IPS DF 6.9 (cell line): ENCODE results near the gene SNED1.

ENCODE experiments used
- DNase-seq: peaks from one replicate; pipeline ENCODE4 v3.0.0-alpha.2; 2013; ENCODE audit warnings: low read depth, low spot score
- H3K27ac ChIP-seq: one replicate; pipeline ENCODE4 v1.5.1; 2013; ENCODE audit warnings: low read length, control low read depth
- H3K27me3 ChIP-seq: 2 replicates; pipeline ENCODE4 v1.6.1; 2013; ENCODE audit warnings: mild to moderate bottlenecking, low read length; ENCODE audit not compliant: control insufficient read depth, insufficient read depth
- H3K36me3 ChIP-seq: 2 replicates; pipeline ENCODE4 v1.6.1; 2013; ENCODE audit warnings: low read length; ENCODE audit not compliant: control insufficient read depth, insufficient read depth
- H3K4me1 ChIP-seq: 2 replicates; pipeline ENCODE4 v1.6.1; 2013; ENCODE audit warnings: low read length; ENCODE audit not compliant: control insufficient read depth, insufficient read depth
- H3K4me3 ChIP-seq: 2 replicates; pipeline ENCODE4 v1.5.1; 2013; ENCODE audit warnings: mild to moderate bottlenecking, low read length
- H3K9me3 ChIP-seq: 2 replicates; pipeline ENCODE4 v1.6.1; 2013; ENCODE audit warnings: low read length, inconsistent platforms; ENCODE audit not compliant: control insufficient read depth, insufficient read depth
- WGBS: extraction: QIAGEN DNeasy Blood & Tissue Kit; methylation state at CpG from one replicate; pipeline ENCODE4 v1.1.7; 2013; ENCODE audit warnings: mixed read lengths, missing lambda C conversion rate; ENCODE audit not compliant: insufficient read length, insufficient coverage; 5-methylcytosine and 5-hydroxymethylcytosine counted together

SNED1 gene

GRCh38 chr2:241136191-241136590 is 137.8 kb downstream of the SNED1 start:
- Histone ChIP-seq H3K9me3 (no peaks in the 10 kb centered on the region), H3K4me3 (no peak overlapping the region), H3K36me3 (peaks cover 25% of the 10 kb centered on the region), H3K4me1 (no peaks in the 10 kb centered on the region), H3K27ac (no peak overlapping the region), H3K27me3 (no peaks in the 10 kb centered on the region)
- WGBS, result no CpG with 5 or more reads among the region's 8 CpGs
- no peak for DNase-seq

- DNase-seq, result no peak
- H3K36me3 ChIP-seq, result peaks cover 25% of the 10 kb centered on the region
- no peaks in the 10 kb centered on the region for H3K4me1 ChIP-seq
- WGBS, result no CpG with 5 or more reads among the region's 25 CpGs
- no peaks in the 10 kb centered on the region for H3K27me3 ChIP-seq
- H3K9me3 ChIP-seq, result no peaks in the 10 kb centered on the region
- H3K27ac ChIP-seq, result no peak overlapping the region
- H3K4me3 ChIP-seq, result no peak overlapping the region
Measured at GRCh38 chr2:241136661-241137260, 138.3 kb downstream of the SNED1 start.

GRCh38 chr2:241137276-241138190 is 139.1 kb downstream of the SNED1 start:
- no peak for DNase-seq
- Histone ChIP-seq H3K27ac (no peak overlapping the region), H3K4me3 (no peak overlapping the region), H3K27me3 (no peaks in the 10 kb centered on the region), H3K4me1 (no peaks in the 10 kb centered on the region), H3K9me3 (no peaks in the 10 kb centered on the region), H3K36me3 (peaks cover 25% of the 10 kb centered on the region)
- no CpG with 5 or more reads among the region's 24 CpGs for WGBS

- no CpG with 5 or more reads among the region's 16 CpGs for WGBS
- no peaks in the 10 kb centered on the region for H3K9me3 ChIP-seq
- H3K36me3 ChIP-seq, result peaks cover 23% of the 10 kb centered on the region
Measured at GRCh38 chr2:241138471-241138870, 140.1 kb downstream of the SNED1 start.

GRCh38 chr2:241139531-241140444 is 141.4 kb downstream of the SNED1 start:
- no peak overlapping the region for H3K27ac ChIP-seq
- no peaks in the 10 kb centered on the region for H3K4me1 ChIP-seq
- peaks cover 23% of the 10 kb centered on the region for H3K36me3 ChIP-seq
- no peaks in the 10 kb centered on the region for H3K9me3 ChIP-seq
- no peak for DNase-seq
- H3K4me3 ChIP-seq, result no peak overlapping the region
- H3K27me3 ChIP-seq, result no peaks in the 10 kb centered on the region
- WGBS, result no CpG with 5 or more reads among the region's 24 CpGs

More at GRCh38 chr2:241138471-241138870, 140.1 kb downstream of the SNED1 start:
- no peak overlapping the region for H3K27ac ChIP-seq
- no peak overlapping the region for H3K4me3 ChIP-seq
- no peaks in the 10 kb centered on the region for H3K4me1 ChIP-seq
- DNase-seq, result no peak
- H3K27me3 ChIP-seq, result no peaks in the 10 kb centered on the region

- no peaks in the 10 kb centered on the region for H3K4me1 ChIP-seq
- H3K9me3 ChIP-seq, result no peaks in the 10 kb centered on the region
- no peak for DNase-seq
- no peak overlapping the region for H3K27ac ChIP-seq
- H3K36me3 ChIP-seq, result peaks cover 23% of the 10 kb centered on the region
- H3K4me3 ChIP-seq, result no peak overlapping the region
- no peaks in the 10 kb centered on the region for H3K27me3 ChIP-seq
- no CpG with 5 or more reads among the region's 10 CpGs for WGBS
Measured at GRCh38 chr2:241140445-241140840, 142.0 kb downstream of the SNED1 start.

GRCh38 chr2:241141214-241141770 is 142.9 kb downstream of the SNED1 start:
- no CpG with 5 or more reads among the region's 14 CpGs for WGBS
- peaks cover 17% of the 10 kb centered on the region for H3K36me3 ChIP-seq

GRCh38 chr2:241142063-241142462 is 143.6 kb downstream of the SNED1 start:
- no peak overlapping the region for H3K4me3 ChIP-seq
- H3K27ac ChIP-seq, result no peak overlapping the region
- DNase-seq, result no peak
- no peaks in the 10 kb centered on the region for H3K27me3 ChIP-seq
- WGBS, result no CpG with 5 or more reads among the region's 6 CpGs
- H3K36me3 ChIP-seq, result peaks cover 13% of the 10 kb centered on the region
- no peaks in the 10 kb centered on the region for H3K4me1 ChIP-seq
- no peaks in the 10 kb centered on the region for H3K9me3 ChIP-seq

More at GRCh38 chr2:241141214-241141770, 142.9 kb downstream of the SNED1 start:
- no peak for DNase-seq
- no peaks in the 10 kb centered on the region for H3K27me3 ChIP-seq
- no peak overlapping the region for H3K4me3 ChIP-seq
- H3K4me1 ChIP-seq, result no peaks in the 10 kb centered on the region
- H3K27ac ChIP-seq, result no peak overlapping the region
- H3K9me3 ChIP-seq, result no peaks in the 10 kb centered on the region

- Histone ChIP-seq H3K27ac (no peak overlapping the region), H3K4me1 (no peaks in the 10 kb centered on the region), H3K4me3 (no peak overlapping the region), H3K27me3 (no peaks in the 10 kb centered on the region), H3K36me3 (peaks cover 9% of the 10 kb centered on the region), H3K9me3 (no peaks in the 10 kb centered on the region)
- no peak for DNase-seq
- no CpG with 5 or more reads among the region's 9 CpGs for WGBS
Measured at GRCh38 chr2:241142593-241142992, 144.2 kb downstream of the SNED1 start.
